CD14-positive monocyte (primary cell): ENCODE results near the gene RIMOC1. TPM values are rescaled to one million over a fixed set of nuclear protein-coding genes. Genes with fewer than 3 reads are reported as not detected.

Experiments used
- DNase-seq, 3 donors: peaks; one replicate each; pipeline ENCODE4 v3.0.0-alpha.2; 2011 to 2022
- H2AFZ ChIP-seq: 2 replicates; pipeline ENCODE4 v1.6.0; 2012; ENCODE audit warnings: mild to moderate bottlenecking, low read depth, low read length, inconsistent platforms; ENCODE audit not compliant: insufficient read depth, poor library complexity, severe bottlenecking
- H3K27ac ChIP-seq, 2 donors: 1 replicate in 1 of 2; 2 replicates in 1 of 2; pipeline ENCODE4 v1.5.1; 2012 to 2013; ENCODE audit warnings: low read length in 2 of 2, control low read depth in 1 of 2, inconsistent platforms in 1 of 2, low read depth in 1 of 2, mild to moderate bottlenecking in 1 of 2
- H3K27me3 ChIP-seq, 2 donors: one replicate each; pipeline versions ENCODE4 v1.6.0 to v1.6.1; 2011 to 2013; ENCODE audit warnings: low read length in 2 of 2; ENCODE audit not compliant: control insufficient read depth in 2 of 2, insufficient read depth in 2 of 2
- H3K36me3 ChIP-seq, 2 donors: replicated peaks in 1 of 2; 1 replicate in 1 of 2; 2 replicates in 1 of 2; pipeline versions ENCODE4 v1.5.1 to v1.6.1; 2012 to 2013; ENCODE audit warnings: low read length in 2 of 2, control low read depth in 1 of 2, inconsistent platforms in 1 of 2, mild to moderate bottlenecking in 1 of 2; ENCODE audit not compliant: insufficient read depth in 2 of 2, control insufficient read depth in 1 of 2
- H3K4me1 ChIP-seq, 2 donors: 1 replicate in 1 of 2; 2 replicates in 1 of 2; pipeline versions ENCODE4 v1.5.1 to v1.6.1; 2012 to 2013; ENCODE audit warnings: low read length in 2 of 2, control low read depth in 1 of 2, inconsistent platforms in 1 of 2, mild to moderate bottlenecking in 1 of 2, moderate library complexity in 1 of 2; ENCODE audit not compliant: insufficient read depth in 2 of 2, control insufficient read depth in 1 of 2
- H3K4me2 ChIP-seq: replicated peaks from 2 replicates; pipeline ENCODE3; 2012; ENCODE audit warnings: low read length, moderate library complexity, mild to moderate bottlenecking; ENCODE audit not compliant: poor library complexity, severe bottlenecking; ENCODE audit errors: extremely low read depth
- H3K4me3 ChIP-seq, 3 experiments: fragments of 200-600 bp in 1 of 3; sonication (generic) in 1 of 3; replicated peaks in 1 of 3; 1 replicate in 2 of 3; 2 replicates in 1 of 3; pipeline ENCODE4 v1.5.1; 2011 to 2013; ENCODE audit warnings: low read length in 3 of 3, mild to moderate bottlenecking in 3 of 3, control low read depth in 2 of 3, low read depth in 2 of 3, inconsistent platforms in 1 of 3, moderate library complexity in 1 of 3
- H3K79me2 ChIP-seq: 2 replicates; pipeline ENCODE4 v1.6.0; 2012; ENCODE audit warnings: mild to moderate bottlenecking, control low read depth, inconsistent platforms, low read length, moderate library complexity; ENCODE audit not compliant: insufficient read depth
- H3K9ac ChIP-seq: 2 replicates; pipeline ENCODE4 v1.6.0; 2017; ENCODE audit warnings: low read length, mild to moderate bottlenecking; ENCODE audit not compliant: insufficient read depth, poor library complexity, severe bottlenecking
- H3K9me3 ChIP-seq, 2 donors: replicated peaks in 1 of 2; 1 replicate in 1 of 2; 2 replicates in 1 of 2; pipeline versions ENCODE4 v1.5.1 to v1.6.1; 2012 to 2013; ENCODE audit warnings: low read length in 2 of 2, control low read depth in 1 of 2; ENCODE audit not compliant: control insufficient read depth in 1 of 2, insufficient read depth in 1 of 2
- H4K20me1 ChIP-seq: 2 replicates; pipeline ENCODE4 v1.6.0; 2012; ENCODE audit warnings: mild to moderate bottlenecking, low read length, control low read depth, moderate library complexity; ENCODE audit not compliant: insufficient read depth
- H3K27ac Mint-ChIP-seq, 7 donors: one replicate each; pipeline ENCODE4 v1.8.0; 2020; ENCODE audit warnings: mild to moderate bottlenecking in 7 of 7, mixed read lengths in 7 of 7, moderate library complexity in 6 of 7, inconsistent platforms in 2 of 7
- H3K27me3 Mint-ChIP-seq, 3 donors: one replicate each; pipeline ENCODE4 v1.8.0; 2021 to 2022; ENCODE audit warnings: low read depth in 3 of 3, mild to moderate bottlenecking in 3 of 3, mixed read lengths in 3 of 3, moderate library complexity in 3 of 3, inconsistent platforms in 1 of 3
- H3K36me3 Mint-ChIP-seq, 2 donors: one replicate each; pipeline ENCODE4 v1.8.0; 2020; ENCODE audit warnings: mixed read lengths in 2 of 2, inconsistent platforms in 1 of 2, mild to moderate bottlenecking in 1 of 2
- H3K4me1 Mint-ChIP-seq: one replicate; pipeline ENCODE4 v1.8.0; 2020; ENCODE audit warnings: mild to moderate bottlenecking, mixed read lengths
- H3K4me3 Mint-ChIP-seq, 2 donors: one replicate each; pipeline ENCODE4 v1.8.0; 2020; ENCODE audit warnings: mild to moderate bottlenecking in 2 of 2, mixed read lengths in 2 of 2, moderate library complexity in 1 of 2
- H3K9me3 Mint-ChIP-seq, 7 donors: one replicate each; pipeline ENCODE4 v1.8.0; 2020 to 2022; ENCODE audit warnings: mixed read lengths in 7 of 7, mild to moderate bottlenecking in 6 of 7, moderate library complexity in 6 of 7, inconsistent platforms in 2 of 7
- CTCF ChIP-seq: fragments of 200-600 bp; IDR thresholded peaks from one replicate; pipeline ENCODE4 v1.8.0; 2022; ENCODE audit warnings: antibody characterized with exemption, mild to moderate bottlenecking
- WGBS: methylation state at CpG from one replicate; pipeline ENCODE4 v1.1.5; 2013; ENCODE audit warnings: missing lambda C conversion rate; ENCODE audit not compliant: insufficient coverage; 5-methylcytosine and 5-hydroxymethylcytosine counted together
- intact Hi-C, 2 donors: fragments of 100-400 bp; cut with micrococcal nuclease; formaldehyde crosslinking; loops; one replicate each; pipeline versions ENCODE4 v1.15.0 to v1.15.1; 2023
- polyA plus RNA-seq, 3 donors: library from polyadenylated mRNA; depleted of rRNA in 1 of 3; unstranded in 2 of 3; stranded (reverse) in 1 of 3; fragments of 300-500 nt in 2 of 3; fragments of >200 nt in 1 of 3; fragmentation: Illumina TruSeq in 2 of 3; gene quantifications; 1 replicate in 2 of 3; 2 replicates in 1 of 3; pipeline ENCODE4 v1.2.3, GENCODE V29; 2012 to 2021

RIMOC1 gene
- polyA plus RNA-seq, 3 donors: 4.6 to 15.3 (median 11.2) TPM

GRCh38 chr5:41871852-41872251 lies 32.3 kb upstream of the RIMOC1 start:
- no peak overlapping the region for H3K27ac ChIP-seq
- H3K9me3 ChIP-seq: no peaks in the 10 kb centered on the region
- H3K79me2 ChIP-seq: peaks cover 11% of the 10 kb centered on the region
- no peaks in the 10 kb centered on the region for H3K36me3 ChIP-seq
- H2AFZ ChIP-seq: no peak overlapping the region
- WGBS: 86% methylated on average over 1 of the region's 2 CpGs
- intact Hi-C loops: loop anchor here (5.0 to 10.0 kb wide), 2 partner anchors 53 to 55 kb away; partner anchors contain the start of gene FBXO4 (in 2 of the 2)
- H3K27ac Mint-ChIP-seq: no peak overlapping the region
- H4K20me1 ChIP-seq: no peaks in the 10 kb centered on the region
- H3K9ac ChIP-seq: no peak overlapping the region
- H3K4me3 Mint-ChIP-seq: no peak overlapping the region
- peaks cover 21% of the 10 kb centered on the region for H3K4me1 Mint-ChIP-seq
- peaks cover 17 to 20% of the 10 kb centered on the region in 2 donors for H3K4me1 ChIP-seq
- no peak overlapping the region for H3K4me3 ChIP-seq
- peaks cover 0 to 9% of the 10 kb centered on the region in 2 donors for H3K27me3 ChIP-seq
- H3K27me3 Mint-ChIP-seq: peaks cover 6 to 18% (median 10%) of the 10 kb centered on the region in 3 donors
- H3K36me3 Mint-ChIP-seq: peaks cover 0 to 3% of the 10 kb centered on the region in 2 donors
- H3K4me2 ChIP-seq: no peak overlapping the region
- no peak for TF ChIP-seq CTCF
- peaks cover 0 to 1% (median 0%) of the 10 kb centered on the region in 7 donors for H3K9me3 Mint-ChIP-seq
- DNase-seq: no peak

- Histone ChIP-seq H3K9ac (no peak overlapping the region), H3K9me3 (no peaks in the 10 kb centered on the region), H3K27ac (no peak overlapping the region), H2AFZ (no peak overlapping the region), H4K20me1 (no peaks in the 10 kb centered on the region), H3K27me3 (peaks cover 0 to 3% of the 10 kb centered on the region in 2 donors), H3K4me1 (peaks cover 10 to 12% of the 10 kb centered on the region in 2 donors), H3K36me3 (no peaks in the 10 kb centered on the region), H3K4me3 (no peak overlapping the region), H3K79me2 (no peaks in the 10 kb centered on the region), H3K4me2 (no peak overlapping the region)
- intact Hi-C loops: loop anchor here (5.0 to 10.0 kb wide), 2 partner anchors 50 to 53 kb away; partner anchors contain the start of gene FBXO4 (in 2 of the 2)
- peaks cover 10% of the 10 kb centered on the region for H3K4me1 Mint-ChIP-seq
- no peak overlapping the region for H3K4me3 Mint-ChIP-seq
- peaks cover 6 to 12% (median 9%) of the 10 kb centered on the region in 3 donors for H3K27me3 Mint-ChIP-seq
- DNase-seq: no peak
- no peaks in the 10 kb centered on the region for H3K36me3 Mint-ChIP-seq
- TF ChIP-seq CTCF: no peak
- H3K27ac Mint-ChIP-seq: no peak overlapping the region
- no peaks in the 10 kb centered on the region for H3K9me3 Mint-ChIP-seq
Observed at GRCh38 chr5:41874512-41875060, 29.6 kb upstream of the RIMOC1 start.
